NOMO-1 treated with dmso at 0.1 percent for 144 hours (cell line): ENCODE data around the gene ANP32B.

ENCODE experiments used
- DNase-seq: peaks from one replicate; lab custom pipeline; 2025; ENCODE audit not compliant: unreplicated experiment; lab: John Stamatoyannopoulos, UW

Gene ANP32B

DNA sequence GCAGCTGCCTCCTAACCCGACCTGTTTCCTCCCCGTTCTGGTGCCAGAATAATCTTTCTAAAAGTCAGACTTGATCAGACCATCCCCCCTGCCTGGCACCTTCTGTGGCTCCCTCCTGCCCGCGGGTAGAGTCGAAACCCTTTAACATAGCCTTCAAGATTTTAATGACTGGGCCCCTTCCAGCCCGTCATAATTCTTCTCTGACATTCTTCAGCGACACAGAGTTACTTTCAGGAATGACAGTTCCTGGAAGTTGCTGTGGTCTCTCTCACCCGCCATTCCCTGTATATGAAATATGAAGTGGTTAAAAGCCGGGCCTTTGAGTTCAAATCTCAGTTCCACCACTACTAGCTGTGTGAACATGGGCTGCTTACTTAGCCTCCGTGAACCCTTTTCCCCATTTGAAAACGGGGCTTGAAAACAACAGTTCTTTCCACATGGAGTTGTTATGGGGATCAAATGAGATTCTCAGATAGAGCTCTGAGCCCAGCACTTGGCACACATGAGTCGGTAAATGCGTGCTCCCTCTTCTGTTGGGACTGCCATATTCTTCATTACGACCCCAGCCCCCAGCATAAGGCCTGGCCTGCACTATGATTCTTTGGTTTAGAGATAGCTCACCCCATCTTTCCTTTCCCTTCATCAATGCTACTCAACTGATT lies 74.1 kb downstream of the ANP32B start:
- peak; percentile 14 for DNase-seq

DNA sequence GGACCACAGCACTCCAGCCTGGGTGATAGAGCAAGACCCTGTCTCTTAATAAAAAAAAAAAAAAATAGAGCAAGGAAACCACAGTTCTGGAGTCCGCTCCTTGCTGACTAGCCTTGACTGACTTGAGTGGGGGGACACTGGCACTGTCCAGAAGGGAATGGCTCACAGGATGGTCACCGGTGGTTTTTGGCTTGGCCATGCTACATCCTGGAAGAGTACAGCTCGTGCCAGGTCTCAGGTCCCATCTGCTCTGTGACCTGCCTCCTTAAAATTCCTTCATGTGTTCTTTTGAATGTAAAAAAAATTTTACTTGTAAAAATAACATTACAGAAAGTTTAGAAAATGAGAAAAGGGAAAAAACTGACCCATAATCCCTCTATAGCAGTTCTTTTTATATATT lies 79.0 kb downstream of the ANP32B start:
- no peak for DNase-seq

DNA sequence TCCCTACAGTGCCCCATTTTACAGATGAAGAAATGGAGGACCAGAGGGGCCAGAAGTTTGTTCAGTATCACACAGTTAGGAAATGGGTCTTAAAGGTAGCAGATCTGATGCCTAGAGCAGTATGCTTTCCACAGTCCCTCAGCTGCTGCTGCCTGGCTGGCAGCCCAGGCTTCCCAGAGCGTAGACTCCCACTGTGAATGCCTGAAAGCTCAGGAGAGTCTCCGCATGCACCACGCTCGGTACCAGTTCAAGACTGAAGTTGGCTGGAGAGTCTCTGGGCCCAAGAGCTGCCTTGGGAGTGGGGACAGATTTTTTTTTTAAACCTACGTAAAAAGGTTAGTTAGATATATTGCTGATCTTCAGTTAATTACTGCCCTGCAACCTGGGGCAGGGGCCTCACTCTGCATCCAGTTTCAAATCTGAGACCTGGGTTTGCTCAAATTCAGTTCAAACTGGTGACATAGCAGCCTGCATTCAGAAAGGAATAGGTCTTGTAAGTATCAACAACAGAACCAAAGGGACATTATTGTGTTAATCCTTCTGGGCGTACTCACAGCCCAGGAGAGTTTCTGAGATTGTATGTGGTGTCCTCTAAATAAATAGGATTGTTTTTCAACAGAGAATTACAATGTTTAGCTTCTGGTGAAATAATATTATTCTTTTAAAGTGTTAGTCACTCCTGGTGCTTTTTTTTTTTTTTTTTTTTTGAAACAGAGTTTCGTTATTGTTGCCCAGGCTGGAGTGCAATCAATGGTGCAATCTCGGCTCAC lies 81.7 kb downstream of the ANP32B start:
- no peak for DNase-seq
